Measurements from ENCODE around the gene KCND2. TPM values are rescaled to one million over a fixed set of nuclear protein-coding genes. Genes with fewer than 3 reads are reported as not detected.

The KCND2 gene
- total RNA-seq, 4 donors from 2014 or later: 0.96 to 3.8 (median 1.7) TPM

- DNase-seq (ENCODE audit: low spot score): no peak
- no peak for TF ChIP-seq CTCF (IDR thresholded peaks at IDR 0.05)
- no peak for ATAC-seq (ENCODE audit: low FRiP score)
Measured at GRCh38 chr7:120373174-120373573, 100.2 kb downstream of the KCND2 start.

- ATAC-seq (ENCODE audit: low FRiP score) (no peak), DNase-seq (ENCODE audit: low spot score) (no peak)
- TF ChIP-seq CTCF (IDR thresholded peaks at IDR 0.05): no peak
Measured at GRCh38 chr7:120394595-120394994, 121.6 kb downstream of the KCND2 start.

GRCh38 chr7:120395526-120396019 lies 122.6 kb downstream of the KCND2 start:
- no peak for TF ChIP-seq CTCF (IDR thresholded peaks at IDR 0.05)
- ATAC-seq (ENCODE audit: low FRiP score) (no peak), DNase-seq (ENCODE audit: low spot score) (no peak)

- no peak for DNase-seq (ENCODE audit: low spot score)
- no peak for TF ChIP-seq CTCF (IDR thresholded peaks at IDR 0.05)
- ATAC-seq (ENCODE audit: low FRiP score): no peak
Measured at GRCh38 chr7:120398284-120399000, 125.5 kb downstream of the KCND2 start.

GRCh38 chr7:120400806-120401455 lies 128.0 kb downstream of the KCND2 start:
- TF ChIP-seq CTCF (IDR thresholded peaks at IDR 0.05): no peak
- DNase-seq (ENCODE audit: low spot score): no peak
- ATAC-seq (ENCODE audit: low FRiP score): no peak

GRCh38 chr7:120402079-120402767 lies 129.2 kb downstream of the KCND2 start:
- no peak for TF ChIP-seq CTCF (IDR thresholded peaks at IDR 0.05)
- peak; percentile 71 for ATAC-seq (ENCODE audit: low FRiP score)
- no peak for DNase-seq (ENCODE audit: low spot score)
